ENCODE measurements around the gene POLR2J3.
"Not testable (repeated sequence)": the region's sequence is repeated elsewhere in the genome, so short reads cannot be mapped to it uniquely, and the experiment has no call there.

Gene POLR2J3

GRCh38 chr7:102581722-102582121 is 9.3 kb upstream of the POLR2J3 start:
- DNase-seq: not testable (repeated sequence)

GRCh38 chr7:102578486-102578885 is 6.1 kb upstream of the POLR2J3 start:
- not testable (repeated sequence) for DNase-seq

GRCh38 chr7:102577315-102578240 is 5.2 kb upstream of the POLR2J3 start:
- not testable (repeated sequence) for DNase-seq

DNA sequence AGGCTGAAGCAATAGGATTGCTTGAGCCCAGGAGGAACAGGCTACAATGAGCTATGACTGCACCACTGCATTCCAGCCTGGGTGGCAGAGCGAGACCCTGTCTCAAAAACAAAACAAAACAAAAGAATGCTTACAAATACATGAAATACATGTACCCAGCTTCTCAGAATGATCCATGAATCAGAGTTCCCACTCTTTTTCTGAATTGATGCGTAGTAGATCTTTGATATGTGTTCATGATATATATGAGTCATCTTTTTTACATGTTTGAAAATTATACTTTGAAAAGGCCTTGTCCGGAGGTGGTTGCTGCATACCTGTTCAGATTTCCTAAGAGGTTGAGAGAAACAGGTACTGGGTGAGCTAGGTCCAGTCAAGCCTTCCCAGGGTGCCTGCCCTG is 4.0 kb upstream of the POLR2J3 start:
- not testable (repeated sequence) for DNase-seq

DNA sequence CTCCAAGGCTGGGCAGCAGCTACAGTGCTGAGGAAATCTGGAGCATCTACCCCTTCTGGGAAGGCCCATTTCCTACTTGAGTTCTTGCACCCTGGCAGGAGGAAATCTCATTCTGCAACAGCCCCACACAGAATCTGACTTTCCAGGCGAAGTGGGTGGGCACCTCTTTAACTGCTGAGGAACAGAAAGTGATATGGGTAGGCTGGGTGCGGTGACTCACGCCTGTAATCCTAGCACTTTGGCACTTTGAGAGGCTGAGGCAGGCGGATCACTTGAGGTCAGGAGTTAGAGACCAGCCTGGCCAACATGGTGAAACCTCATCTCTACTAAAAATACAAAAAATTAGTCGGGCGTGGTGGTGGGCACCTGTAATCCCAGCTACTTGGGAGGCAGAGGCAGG is 2.2 kb upstream of the POLR2J3 start:
- DNase-seq: not testable (repeated sequence)

GRCh38 chr7:102568620-102569019 is 3.8 kb downstream of the POLR2J3 start:
- DNase-seq: not testable (repeated sequence)

- DNase-seq: not testable (repeated sequence)
These were observed 21.5 kb downstream of the POLR2J3 start, which contains the start of gene SPDYE2 for GRCh38 chr7:102550808-102551422. SPDYE2 (plus strand) TSS chr7:102551226; CDS start chr7:102553256, 2,030 bp downstream.

- not testable (repeated sequence) for DNase-seq
These were observed 26.0 kb downstream of the POLR2J3 start for GRCh38 chr7:102546353-102546752.

- DNase-seq: not testable (repeated sequence)
These were observed 27.1 kb downstream of the POLR2J3 start for GRCh38 chr7:102545288-102545687.

GRCh38 chr7:102544372-102544771 is 28.0 kb downstream of the POLR2J3 start:
- not testable (repeated sequence) for DNase-seq

DNA sequence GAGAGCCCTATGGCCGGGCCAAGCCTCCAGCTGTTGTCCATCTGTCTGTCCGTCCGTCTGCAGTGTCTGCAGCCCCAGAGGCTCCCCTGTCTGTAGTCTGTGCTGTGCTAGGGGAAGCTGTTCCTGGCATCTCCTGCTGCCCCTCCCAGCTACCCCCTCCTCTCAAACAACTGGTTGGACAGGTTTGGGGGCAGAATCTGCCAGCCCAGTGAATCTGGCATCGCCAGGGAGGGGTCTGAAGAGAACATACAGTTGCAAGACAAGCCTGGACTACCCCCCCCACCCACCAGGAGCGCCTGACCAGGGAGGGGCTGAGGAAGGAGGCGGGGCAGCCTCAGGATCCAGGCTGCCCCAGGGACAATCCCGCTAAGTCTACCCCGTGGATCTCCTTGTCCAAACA is 28.8 kb downstream of the POLR2J3 start, which contains the start of gene UPK3BL2:
UPK3BL2 (minus strand) TSS at position 101 of the 400 bp plus-strand sequence; CDS start at position 41, 60 bp downstream.
- not testable (repeated sequence) for DNase-seq

DNA sequence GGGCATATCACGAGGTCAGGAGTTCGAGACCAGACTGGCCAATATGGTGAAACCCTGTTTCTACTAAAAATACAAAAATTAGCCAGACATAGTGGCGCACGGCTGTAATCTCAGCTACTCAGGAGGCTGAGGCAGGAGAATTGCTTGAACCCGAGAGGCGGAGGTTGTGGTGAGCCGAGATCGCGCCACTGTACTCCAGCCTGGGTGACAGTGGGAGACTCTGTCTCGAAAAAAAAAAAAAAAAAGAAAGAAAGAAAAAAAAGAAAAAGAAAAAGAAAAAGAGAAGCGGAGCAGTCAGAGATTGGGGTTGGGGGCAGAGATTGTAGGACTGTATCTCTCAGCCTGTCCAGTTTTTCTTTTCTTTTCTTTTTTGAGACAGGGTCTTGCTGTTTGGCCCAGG is 29.6 kb downstream of the POLR2J3 start:
- DNase-seq: not testable (repeated sequence)

- DNase-seq: not testable (repeated sequence)
These were observed 30.3 kb downstream of the POLR2J3 start for GRCh38 chr7:102542083-102542482.

DNA sequence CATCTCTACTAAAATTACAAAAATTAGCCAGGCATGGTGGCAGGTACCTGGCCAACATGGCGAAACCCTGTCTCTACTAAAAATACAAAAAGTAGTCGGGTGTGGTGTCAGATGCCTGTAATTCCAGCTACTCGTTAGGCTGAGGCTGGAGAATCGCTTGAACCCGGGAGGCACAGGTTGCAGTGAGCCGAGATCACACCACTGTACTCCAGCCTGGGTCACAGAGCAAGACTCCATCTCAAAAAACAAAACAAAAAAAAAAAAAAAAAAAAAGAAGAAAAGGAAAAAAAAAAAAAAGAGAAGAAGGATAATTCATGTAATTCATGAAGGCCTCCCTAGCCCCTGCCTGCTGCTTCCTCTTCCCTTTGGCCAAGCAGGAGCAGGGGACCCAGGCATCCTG is 31.8 kb downstream of the POLR2J3 start:
- DNase-seq: not testable (repeated sequence)

- DNase-seq: not testable (repeated sequence)
These were observed 37.2 kb downstream of the POLR2J3 start for GRCh38 chr7:102535062-102535615.

DNA sequence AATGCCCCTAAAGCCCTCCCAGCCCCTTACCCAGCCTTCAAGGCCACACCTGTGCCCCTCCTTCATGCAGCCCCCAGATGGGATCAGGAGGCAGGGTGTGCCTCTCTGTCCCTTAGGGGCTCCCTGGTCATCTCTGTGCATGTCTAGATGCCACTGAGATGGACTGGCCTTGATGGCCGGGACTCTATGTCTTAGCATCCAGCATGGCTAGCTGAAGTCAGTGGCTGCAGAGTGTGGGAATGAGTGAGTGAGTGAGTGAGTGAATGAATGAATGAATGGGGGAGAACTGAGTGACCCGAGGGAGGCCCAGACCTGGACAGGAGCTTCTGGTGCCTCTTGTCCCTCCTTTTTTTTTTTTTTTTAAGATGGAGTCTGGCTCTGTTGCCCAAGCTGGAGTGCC is 40.3 kb downstream of the POLR2J3 start:
- not testable (repeated sequence) for DNase-seq

GRCh38 chr7:102531583-102531982 is 40.8 kb downstream of the POLR2J3 start:
- DNase-seq: not testable (repeated sequence)

DNA sequence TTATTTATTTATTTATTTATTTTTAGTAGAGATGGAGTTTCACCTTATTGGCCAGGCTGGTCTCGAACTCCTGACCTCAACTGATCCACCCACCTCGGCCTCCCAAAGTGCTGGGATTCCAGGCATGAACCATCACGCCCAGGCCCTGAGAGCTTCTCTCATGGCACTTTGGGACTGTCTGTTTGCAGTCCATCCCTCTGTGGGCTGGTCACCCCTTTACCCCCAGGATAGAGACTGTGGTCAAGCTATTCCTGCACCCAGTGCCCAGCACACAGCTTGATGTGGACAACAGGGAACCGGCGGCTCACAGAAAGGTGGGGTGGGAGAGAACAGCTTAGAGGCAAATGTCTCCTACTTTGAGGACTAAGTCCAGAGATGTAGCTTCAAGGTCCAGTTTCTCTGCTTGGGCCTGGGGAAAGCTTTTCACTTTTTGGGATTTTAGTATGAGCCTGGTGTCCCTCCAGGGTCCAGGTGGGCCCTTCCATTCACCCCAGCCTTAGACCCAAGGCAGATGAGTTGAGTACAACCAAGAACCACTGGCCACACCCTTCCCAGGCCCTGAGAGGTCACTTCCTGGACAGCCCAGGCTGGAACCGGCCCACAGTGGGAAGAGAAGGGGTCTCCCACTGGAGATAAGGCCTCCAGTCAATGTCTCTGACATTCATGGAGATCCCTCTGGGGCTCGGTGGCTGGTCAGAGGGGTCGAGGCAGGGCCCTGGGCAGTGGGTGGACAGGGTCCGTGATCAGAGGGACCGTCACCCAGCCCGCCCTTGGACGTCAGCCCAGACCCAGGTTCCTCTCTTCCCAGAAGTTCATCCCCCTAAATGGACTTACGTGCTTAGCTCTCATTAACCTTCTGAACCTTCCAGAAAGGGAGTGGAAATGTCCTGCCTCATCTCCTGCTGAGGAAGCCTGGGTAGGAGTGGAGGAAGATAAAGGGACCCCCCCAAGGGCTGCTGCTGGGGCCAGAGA is 44.3 kb downstream of the POLR2J3 start:
- DNase-seq: not testable (repeated sequence)

DNA sequence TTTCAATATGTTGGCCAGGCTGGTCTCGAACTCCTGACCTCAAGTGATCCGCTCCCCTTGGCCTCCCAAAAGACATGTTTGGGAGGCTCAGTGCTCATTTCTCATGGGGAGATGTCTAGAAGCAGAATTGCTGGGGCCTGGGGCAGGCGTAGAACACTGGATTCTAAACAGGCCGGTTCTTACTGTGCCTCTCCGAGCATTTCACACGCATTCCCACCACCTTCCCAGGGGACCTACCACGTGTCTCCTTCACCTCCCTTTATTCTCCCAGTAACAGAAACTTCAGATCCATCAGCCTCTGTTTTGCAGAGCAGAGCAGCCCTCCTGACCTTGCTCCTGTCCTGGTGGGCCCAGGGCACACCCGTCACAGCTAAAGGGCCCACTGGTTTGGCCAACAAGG is 45.2 kb downstream of the POLR2J3 start:
- not testable (repeated sequence) for DNase-seq

DNA sequence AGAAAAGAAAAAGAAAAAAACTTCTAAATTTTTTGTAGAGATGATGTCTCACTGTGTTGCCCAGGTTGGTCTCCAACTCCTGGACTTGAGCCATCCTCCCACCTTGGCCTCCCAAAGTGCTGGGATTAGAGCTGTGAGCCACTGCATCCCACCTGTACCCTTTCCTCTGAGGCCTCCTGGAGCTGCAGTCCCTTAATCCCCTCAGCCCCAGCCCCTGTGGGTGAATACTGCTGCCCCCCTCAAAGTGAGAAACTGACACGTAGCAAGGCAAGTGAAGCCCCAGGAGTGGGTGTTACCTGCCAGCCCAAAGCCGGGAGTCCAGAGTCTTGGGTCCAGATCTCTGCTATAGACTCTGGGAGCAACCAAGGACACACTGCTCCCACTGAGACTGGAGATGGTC is 47.6 kb downstream of the POLR2J3 start:
- DNase-seq: not testable (repeated sequence)

GRCh38 chr7:102520797-102521196 is 51.6 kb downstream of the POLR2J3 start:
- DNase-seq: not testable (repeated sequence)
